ENCODE data around the gene CNPY1.

CNPY1 gene

DNA sequence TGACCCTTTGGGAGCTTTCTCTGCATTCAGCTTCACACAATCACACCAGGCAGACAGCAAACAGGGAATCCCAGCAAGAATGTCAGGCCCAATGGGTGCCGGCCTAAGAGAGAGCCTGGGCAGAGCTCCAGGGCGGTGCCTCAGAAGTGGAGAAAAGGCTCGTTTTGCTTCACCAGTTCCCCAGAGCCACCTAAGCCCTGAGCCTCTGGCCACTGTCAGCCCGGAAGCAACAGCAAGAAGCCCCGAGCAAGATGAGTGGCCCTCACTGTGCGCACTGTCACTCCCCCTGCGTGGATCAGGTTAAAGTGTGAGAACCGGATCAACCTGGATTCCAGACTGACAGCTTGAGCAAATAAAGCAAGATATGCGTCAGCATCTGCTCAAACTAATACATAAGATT lies 14.7 kb downstream of the CNPY1 start:
- in situ Hi-C loops (cut with HindIII; ENCODE audit: low sequenced_read_pairs): no loop called here
- no peak overlapping the region for H3K4me3 ChIP-seq (ENCODE audit: low read depth, low read length)
- no peak for TF ChIP-seq CTCF (IDR thresholded peaks at IDR 0.05; ENCODE audit: low read depth, low read length)
- DNase-seq (ENCODE audit: low read depth, low spot score): no peak

DNA sequence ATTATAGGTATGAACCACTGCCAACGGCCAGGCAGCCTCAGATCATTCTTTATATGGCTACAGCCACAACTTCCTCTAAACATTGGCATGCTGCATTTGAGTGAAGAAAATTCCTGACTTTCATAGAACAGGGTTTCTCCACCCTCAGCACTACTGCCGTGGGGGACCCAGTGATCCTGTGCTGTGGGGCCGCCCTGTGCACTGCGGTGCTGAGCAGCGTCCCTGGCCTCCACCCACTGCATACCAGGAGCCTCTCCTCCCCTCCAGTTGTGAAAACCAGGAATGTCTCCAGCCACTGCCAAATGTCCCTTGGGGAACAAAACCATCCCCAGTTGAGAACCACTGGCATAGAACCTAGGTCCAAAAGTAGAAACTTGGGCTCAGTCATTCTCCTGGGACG lies 15.8 kb downstream of the CNPY1 start:
- in situ Hi-C loops (cut with HindIII; ENCODE audit: low sequenced_read_pairs): no loop called here
- H3K4me3 ChIP-seq (ENCODE audit: low read depth, low read length): no peak overlapping the region
- TF ChIP-seq CTCF (IDR thresholded peaks at IDR 0.05; ENCODE audit: low read depth, low read length): no peak
- DNase-seq (ENCODE audit: low read depth, low spot score): no peak

DNA sequence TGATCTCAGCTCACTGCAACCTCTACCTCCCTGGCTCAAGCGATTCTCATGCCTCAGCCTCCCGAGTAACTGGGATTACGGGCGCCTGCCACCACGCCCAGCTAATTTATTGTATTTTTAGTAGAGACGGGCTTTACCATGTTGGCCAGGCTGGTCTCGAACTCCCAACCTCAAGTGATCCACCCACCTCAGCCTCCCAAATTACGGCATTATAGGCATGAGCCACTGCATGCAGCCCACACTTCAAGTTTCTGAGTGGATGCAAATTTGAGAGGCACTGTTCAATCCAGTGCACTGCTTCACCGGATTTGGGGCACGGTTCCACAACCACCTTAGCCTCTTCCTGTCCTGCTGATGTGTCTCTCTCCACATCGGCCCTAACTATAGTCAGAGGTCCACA lies 16.5 kb downstream of the CNPY1 start:
- in situ Hi-C loops (cut with HindIII; ENCODE audit: low sequenced_read_pairs): no loop called here
- no peak overlapping the region for H3K4me3 ChIP-seq (ENCODE audit: low read depth, low read length)
- no peak for DNase-seq (ENCODE audit: low read depth, low spot score)
- TF ChIP-seq CTCF (IDR thresholded peaks at IDR 0.05; ENCODE audit: low read depth, low read length): no peak

DNA sequence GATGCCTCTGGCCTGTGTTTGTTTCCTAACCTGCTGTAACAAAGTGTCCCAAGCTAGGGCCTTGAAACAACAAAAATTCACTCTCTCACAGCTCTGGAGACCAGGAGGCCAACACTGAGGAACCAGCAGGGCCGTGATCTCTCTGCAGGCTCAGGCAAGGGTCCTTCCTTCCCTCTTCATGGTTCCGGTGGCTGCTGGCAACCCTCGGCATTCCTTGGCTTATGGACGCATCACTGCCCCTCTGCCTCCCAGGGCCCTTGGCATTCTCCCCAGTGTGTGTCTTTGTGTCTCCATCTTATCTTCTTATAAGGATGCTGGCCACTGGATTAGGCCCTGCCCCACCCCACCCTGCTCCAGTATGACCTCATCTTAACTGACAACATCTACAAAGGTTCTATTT lies 17.0 kb downstream of the CNPY1 start:
- H3K4me3 ChIP-seq (ENCODE audit: low read depth, low read length): no peak overlapping the region
- no peak for TF ChIP-seq CTCF (IDR thresholded peaks at IDR 0.05; ENCODE audit: low read depth, low read length)
- in situ Hi-C loops (cut with HindIII; ENCODE audit: low sequenced_read_pairs): no loop called here
- DNase-seq (ENCODE audit: low read depth, low spot score): no peak

DNA sequence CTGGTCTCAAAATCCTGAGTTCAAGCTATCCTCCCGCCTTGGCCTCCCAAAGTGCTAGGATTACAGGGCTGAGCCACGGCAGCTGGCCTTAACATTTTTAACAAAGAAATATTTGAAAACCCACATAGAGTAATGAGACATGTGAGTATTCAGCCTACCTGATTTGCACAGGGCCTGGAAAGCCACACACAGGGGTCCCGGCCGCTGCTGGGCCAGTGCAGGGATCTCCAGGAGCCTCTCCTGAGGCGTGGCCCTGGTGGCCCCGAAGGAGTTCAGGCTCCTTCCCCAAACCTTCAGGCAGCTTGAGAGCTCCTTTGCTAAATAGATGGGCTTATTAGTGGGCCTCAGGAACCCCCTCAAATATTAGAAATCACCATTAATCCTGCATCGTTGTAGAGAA lies 18.7 kb downstream of the CNPY1 start:
- in situ Hi-C loops (cut with HindIII; ENCODE audit: low sequenced_read_pairs): no loop called here

GRCh38 chr7:155526225-155526624 lies 20.1 kb downstream of the CNPY1 start:
- in situ Hi-C loops (cut with HindIII; ENCODE audit: low sequenced_read_pairs): no loop called here
- no peak for DNase-seq (ENCODE audit: low read depth, low spot score)
- no peak for TF ChIP-seq CTCF (IDR thresholded peaks at IDR 0.05; ENCODE audit: low read depth, low read length)
- H3K4me3 ChIP-seq (ENCODE audit: low read depth, low read length): no peak overlapping the region

More for the DNA sequence above, 18.7 kb downstream of the CNPY1 start:
- no peak for DNase-seq (ENCODE audit: low read depth, low spot score)
- H3K4me3 ChIP-seq (ENCODE audit: low read depth, low read length): no peak overlapping the region
- TF ChIP-seq CTCF (IDR thresholded peaks at IDR 0.05; ENCODE audit: low read depth, low read length): no peak

DNA sequence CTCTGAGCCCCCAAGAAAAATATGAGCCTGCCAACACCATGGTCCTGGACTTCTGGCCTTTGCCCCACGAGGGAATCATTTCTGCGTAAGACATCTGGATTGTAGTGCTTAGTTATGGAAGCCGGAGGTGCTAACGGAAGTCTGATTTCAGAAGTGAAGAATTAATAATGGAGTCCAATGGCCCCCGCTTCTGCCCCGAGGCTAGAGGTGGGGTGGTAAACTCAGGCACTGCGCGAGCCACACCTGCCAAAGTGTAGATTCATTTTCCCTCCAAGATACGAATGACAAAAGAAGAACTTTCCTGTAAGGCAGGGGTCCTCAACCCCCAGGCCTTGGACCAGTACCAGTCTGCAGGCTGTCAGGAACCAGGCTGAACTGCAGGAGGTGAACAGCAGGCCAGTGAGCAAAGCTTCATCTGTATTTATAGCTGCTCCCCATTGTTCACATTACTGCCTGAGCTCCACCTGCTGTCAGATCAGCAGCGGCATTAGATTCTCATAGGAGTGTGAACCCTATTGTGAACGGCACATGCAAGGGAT lies 22.3 kb downstream of the CNPY1 start:
- in situ Hi-C loops (cut with HindIII; ENCODE audit: low sequenced_read_pairs): no loop called here
- no peak overlapping the region for H3K4me3 ChIP-seq (ENCODE audit: low read depth, low read length)
- no peak for TF ChIP-seq CTCF (IDR thresholded peaks at IDR 0.05; ENCODE audit: low read depth, low read length)
- no peak for DNase-seq (ENCODE audit: low read depth, low spot score)
